B cell (primary cell): ENCODE results near the gene NDUFB6. TPM values are rescaled to one million over a fixed set of nuclear protein-coding genes. Genes with fewer than 3 reads are reported as not detected.
A peak's percentile ranks its signal among the peaks of the same experiment; 100 is the strongest.

Experiments used
- ATAC-seq: fragments of 200-7000 bp; cut with Tn5 transposase; one replicate; pipeline ENCODE4 v1.10.0; 2021; ENCODE audit warnings: low read depth, mild to moderate bottlenecking, moderate number of reproducible peaks, moderate library complexity
- CTCF ChIA-PET: fragments of 350-600 bp; sonication (Branson Sonifier 250); formaldehyde crosslinking; loops from one replicate; lab custom pipeline; 2021; ENCODE audit warnings: antibody characterized with exemption, inconsistent platforms; lab: Charles Lee
- POLR2A ChIA-PET: fragments of 350-600 bp; sonication (Branson Sonifier 250); formaldehyde crosslinking; loops from one replicate; lab custom pipeline; 2021; ENCODE audit warnings: antibody characterized with exemption; lab: Charles Lee
- DNase-seq: peaks from one replicate; pipeline ENCODE4 v3.0.0; 2013
- H2AFZ ChIP-seq: 2 replicates; pipeline ENCODE4 v1.6.1; 2012; ENCODE audit warnings: mild to moderate bottlenecking, low read depth, low read length; ENCODE audit not compliant: insufficient read depth, poor library complexity, severe bottlenecking
- H3K27ac ChIP-seq, 2 donors: 1 replicate in 1 of 2; 2 replicates in 1 of 2; pipeline ENCODE4 v1.5.1; 2012 to 2013; ENCODE audit warnings: low read length in 2 of 2, mild to moderate bottlenecking in 2 of 2, moderate library complexity in 1 of 2
- H3K27me3 ChIP-seq, 4 experiments: fragments of 200-600 bp in 1 of 4; sonication (generic) in 1 of 4; replicated peaks in 1 of 4; 1 replicate in 2 of 4; 2 replicates in 2 of 4; pipeline versions ENCODE4 v1.6.1 to v1.7.0; 2013 to 2016; ENCODE audit warnings: low read length in 3 of 4, mild to moderate bottlenecking in 2 of 4, mixed read lengths in 1 of 4, moderate library complexity in 1 of 4; ENCODE audit not compliant: insufficient read depth in 4 of 4, control insufficient read depth in 3 of 4; ENCODE audit errors: control extremely low read depth in 1 of 4
- H3K36me3 ChIP-seq, 2 experiments: replicated peaks in 1 of 2; 1 replicate in 1 of 2; 2 replicates in 1 of 2; pipeline versions ENCODE4 v1.6.1 to v1.7.1; 2013; ENCODE audit warnings: low read length in 1 of 2; ENCODE audit not compliant: insufficient read depth in 2 of 2, control insufficient read depth in 1 of 2; ENCODE audit errors: control extremely low read depth in 1 of 2, extremely low read depth in 1 of 2
- H3K4me1 ChIP-seq, 2 donors: fragments of 200-600 bp in 1 of 2; sonication (generic) in 1 of 2; 1 replicate in 1 of 2; 2 replicates in 1 of 2; pipeline versions ENCODE4 v1.5.1 to v1.6.1; 2013 to 2017; ENCODE audit warnings: low read length in 2 of 2; ENCODE audit not compliant: control insufficient read depth in 2 of 2, insufficient read depth in 2 of 2
- H3K4me2 ChIP-seq: replicated peaks from 2 replicates; pipeline ENCODE3; 2012; ENCODE audit warnings: mild to moderate bottlenecking, low read depth, low read length; ENCODE audit not compliant: poor library complexity, severe bottlenecking
- H3K4me3 ChIP-seq, 5 experiments: fragments of 200-600 bp in 1 of 5; sonication (generic) in 1 of 5; 1 replicate in 3 of 5; 2 replicates in 2 of 5; pipeline versions ENCODE4 v1.5.1 to v1.7.0; 2011 to 2016; ENCODE audit warnings: low read length in 4 of 5, mild to moderate bottlenecking in 4 of 5, low read depth in 2 of 5, control low read depth in 1 of 5, moderate library complexity in 1 of 5; ENCODE audit not compliant: insufficient read depth in 1 of 5; ENCODE audit errors: control extremely low read depth in 1 of 5, extremely low read depth in 1 of 5
- H3K79me2 ChIP-seq: fragments of 200-600 bp; sonication (generic); one replicate; pipeline ENCODE4 v1.6.0; 2016; ENCODE audit warnings: low read length; ENCODE audit not compliant: control insufficient read depth, insufficient read depth
- H3K9ac ChIP-seq: fragments of 200-600 bp; sonication (generic); 2 replicates; pipeline ENCODE4 v1.6.1; 2017; ENCODE audit warnings: mild to moderate bottlenecking, low read length, moderate library complexity
- H3K9me3 ChIP-seq, 3 donors: one replicate each; pipeline versions ENCODE4 v1.6.1 to v1.7.1; 2013; ENCODE audit warnings: low read length in 2 of 3; ENCODE audit not compliant: control insufficient read depth in 2 of 3, insufficient read depth in 1 of 3; ENCODE audit errors: control extremely low read depth in 1 of 3
- H4K20me1 ChIP-seq: 2 replicates; pipeline ENCODE4 v1.6.0; 2012; ENCODE audit warnings: mild to moderate bottlenecking, low read length; ENCODE audit not compliant: insufficient read depth, control insufficient read depth, poor library complexity, severe bottlenecking
- H3K27ac Mint-ChIP-seq: one replicate; pipeline ENCODE4 v1.8.0; 2021; ENCODE audit warnings: mixed read lengths
- H3K27me3 Mint-ChIP-seq: one replicate; pipeline ENCODE4 v1.8.0; 2021; ENCODE audit warnings: mixed read lengths
- H3K4me1 Mint-ChIP-seq: one replicate; pipeline ENCODE4 v1.8.0; 2021; ENCODE audit warnings: mixed read lengths
- H3K4me3 Mint-ChIP-seq: one replicate; pipeline ENCODE4 v1.8.0; 2021; ENCODE audit warnings: mixed read lengths
- H3K9me3 Mint-ChIP-seq: one replicate; pipeline ENCODE4 v1.8.0; 2022; ENCODE audit warnings: mixed read lengths; ENCODE audit not compliant: insufficient read depth
- CTCF ChIP-seq: fragments of 200-600 bp; IDR thresholded peaks from one replicate; pipeline ENCODE4 v1.8.0; 2022; ENCODE audit warnings: antibody characterized with exemption, mild to moderate bottlenecking
- EZH2 ChIP-seq: IDR thresholded peaks from 2 replicates; pipeline ENCODE4 v1.6.1; 2012; ENCODE audit warnings: borderline replicate concordance, low read depth, mild to moderate bottlenecking, moderate library complexity, low read length; ENCODE audit not compliant: insufficient read depth, poor library complexity, severe bottlenecking
- WGBS: methylation state at CpG from one replicate; pipeline ENCODE4 v1.1.5; 2013; ENCODE audit warnings: missing lambda C conversion rate; ENCODE audit not compliant: insufficient coverage; 5-methylcytosine and 5-hydroxymethylcytosine counted together
- intact Hi-C: fragments of 100-400 bp; cut with micrococcal nuclease; formaldehyde crosslinking; loops from one replicate; pipeline ENCODE4 v1.10.0; 2022
- polyA plus RNA-seq: library from polyadenylated mRNA; depleted of rRNA; stranded (reverse); fragments of >200 nt; gene quantifications from 2 replicates; pipeline ENCODE4 v1.2.3, GENCODE V29; 2012
- total RNA-seq, 2 donors: library from RNA; stranded (reverse); fragments of 120-200 nt in 1 of 2; gene quantifications; 1 replicate in 1 of 2; 2 replicates in 1 of 2; pipeline versions ENCODE4 v1.2.3 to v1.2.4, GENCODE V29; 2013 to 2022

NDUFB6 gene
- total and polyA plus RNA-seq, 2 donors (not counting 1 experiment from before 2014, with no cell fraction given), result 7.4 to 13.6 TPM

DNA sequence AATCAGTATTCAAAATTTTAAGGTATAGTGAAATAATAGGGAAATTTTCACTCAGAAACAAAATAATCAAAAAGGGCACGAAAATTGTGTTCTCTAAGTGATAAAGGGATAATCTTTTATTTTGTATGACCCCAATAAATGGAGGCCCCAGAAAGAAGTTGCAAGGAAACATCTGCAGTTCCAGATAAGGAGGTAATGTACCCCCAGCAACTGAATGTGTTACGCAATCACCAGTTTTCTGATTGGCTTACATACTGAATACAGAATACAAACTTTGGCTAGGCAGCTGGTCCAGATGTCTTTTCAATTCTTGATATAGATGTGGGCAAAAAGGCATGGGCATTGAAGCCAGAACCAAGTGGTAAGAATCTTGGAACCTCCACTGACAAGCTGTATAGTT is 18.9 kb downstream of the NDUFB6 start:
- intact Hi-C loops, result loop anchor here (10.0 kb wide), 2 partner anchors 711 to 741 kb away; partner anchors contain the start of genes BAG1, CHMP5 and NFX1
- H3K4me2 ChIP-seq, result no peak overlapping the region

More for the DNA sequence above, 18.9 kb downstream of the NDUFB6 start:
- Histone ChIP-seq H3K9ac (no peak overlapping the region), H4K20me1 (peaks cover 10% of the 10 kb centered on the region), H3K27ac (peak overlapping the region in 1 of 2 donors; percentile 27), H3K4me3 (no peak overlapping the region), H3K27me3 (no peaks in the 10 kb centered on the region), H3K79me2 (peaks cover 49% of the 10 kb centered on the region), H3K9me3 (no peaks in the 10 kb centered on the region), H3K36me3 (peaks cover 0 to 7% of the 10 kb centered on the region in 2 experiments), H2AFZ (no peak overlapping the region), H3K4me1 (peaks cover 16 to 18% of the 10 kb centered on the region in 2 donors)
- no peak overlapping the region for H3K27ac Mint-ChIP-seq
- CTCF ChIA-PET, result interaction anchor here (0.9 to 1.6 kb wide), 4 partner anchors 12 to 175 kb away, joined by 3 to 7 read pairs (median 3); partner anchors contain the start of gene NDUFB6
- no peak for DNase-seq
- 100% methylated on average over 1 of the region's 2 CpGs for WGBS
- peak overlapping the region; percentile 2 for H3K4me3 Mint-ChIP-seq
- no peak for ATAC-seq
- H3K27me3 Mint-ChIP-seq, result no peaks in the 10 kb centered on the region
- no peaks in the 10 kb centered on the region for H3K9me3 Mint-ChIP-seq
- POLR2A ChIA-PET, result no interaction called here
- TF ChIP-seq EZH2, result no peak
- TF ChIP-seq CTCF, result no peak
- peaks cover 36% of the 10 kb centered on the region for H3K4me1 Mint-ChIP-seq
